Gastroesophageal sphincter (tissue), 4 donors: ENCODE data around the gene ACSS1. TPM values are rescaled to one million over a fixed set of nuclear protein-coding genes. Genes with fewer than 3 reads are reported as not detected.

Source experiments
- ATAC-seq: fragments of 150-250 bp; one replicate; pipeline ENCODE4 v1.9.1; 2016; ENCODE audit warnings: mild to moderate bottlenecking, moderate library complexity
- H3K27ac ChIP-seq, 4 donors: fragments of 200-600 bp; sonication (generic) in 3 of 4; 1 replicate in 3 of 4; 2 replicates in 1 of 4; pipeline ENCODE4 v1.5.1; 2016 to 2019
- H3K27me3 ChIP-seq: fragments of 200-600 bp; sonication (generic); one replicate; pipeline ENCODE4 v1.5.1; 2019
- H3K36me3 ChIP-seq, 2 donors: fragments of 200-600 bp; sonication (generic); one replicate each; pipeline ENCODE4 v1.5.1; 2019; ENCODE audit warnings: control low read depth in 1 of 2
- H3K4me1 ChIP-seq, 3 donors: fragments of 200-600 bp; sonication (generic); 1 replicate in 2 of 3; 2 replicates in 1 of 3; pipeline ENCODE4 v1.5.1; 2016 to 2019; ENCODE audit warnings: control low read depth in 2 of 3
- H3K4me3 ChIP-seq, 2 donors: fragments of 200-600 bp; sonication (generic); one replicate each; pipeline ENCODE4 v1.5.1; 2019; ENCODE audit warnings: mild to moderate bottlenecking in 1 of 2, moderate library complexity in 1 of 2
- H3K9me3 ChIP-seq, 3 donors: fragments of 200-600 bp; sonication (generic); one replicate each; pipeline ENCODE4 v1.5.1; 2017 to 2019; ENCODE audit warnings: control low read depth in 2 of 3
- EP300 ChIP-seq: sonication (generic); formaldehyde crosslinking; IDR thresholded peaks from one replicate; pipeline ENCODE4 v1.6.1; 2017; ENCODE audit warnings: antibody characterized with exemption, mild to moderate bottlenecking
- POLR2A ChIP-seq, 2 donors: fragments of 450-650 bp; IDR thresholded peaks; one replicate each; pipeline ENCODE4 v1.6.1; 2017; ENCODE audit warnings: antibody characterized with exemption in 2 of 2, mild to moderate bottlenecking in 2 of 2, moderate library complexity in 1 of 2
- POLR2AphosphoS5 ChIP-seq: sonication (generic); formaldehyde crosslinking; IDR thresholded peaks from one replicate; pipeline ENCODE4 v1.6.1; 2017; ENCODE audit warnings: antibody characterized with exemption
- WGBS, 2 donors: methylation state at CpG; one replicate each; pipeline ENCODE4 v1.1.5; 2018; ENCODE audit warnings: low coverage in 1 of 2; 5-methylcytosine and 5-hydroxymethylcytosine counted together
- total RNA-seq, 4 donors: library from RNA; depleted of rRNA; stranded (reverse); fragments of >200 nt; gene quantifications; one replicate each; pipeline ENCODE4 v1.1.0, GENCODE V29; 2016
- TF ChIP-seq, protein P1 (sequence below), 4 experiments: fragments of 200-600 bp in 2 of 4; fragments of 450-650 bp in 2 of 4; sonication (generic) in 1 of 4; IDR thresholded peaks; one replicate each; pipeline ENCODE4 v1.5.1; 2017 to 2019; ENCODE audit warnings: antibody characterized with exemption in 4 of 4, mild to moderate bottlenecking in 2 of 4, moderate library complexity in 2 of 4

Gene ACSS1
- total RNA-seq, 4 donors from 2014 or later, result 44.7 to 105 (median 61.6) TPM

DNA sequence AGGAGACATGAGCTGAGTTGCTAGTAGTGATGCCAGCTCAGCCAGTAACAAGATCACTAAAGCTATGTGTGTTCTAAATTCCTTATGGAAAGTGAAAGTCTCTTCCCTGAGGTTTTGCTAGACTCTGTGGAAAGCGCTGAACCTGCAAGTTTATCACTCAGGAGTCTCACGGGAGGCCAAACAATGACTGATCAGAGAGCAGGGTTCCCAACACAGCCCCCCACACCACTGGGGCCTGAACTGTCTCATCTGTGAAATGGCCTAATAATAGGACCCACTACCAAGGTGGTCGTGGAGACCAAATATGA lies 19.9 kb downstream of the ACSS1 start:
- no peak overlapping the region for H3K4me3 ChIP-seq
- WGBS, 2 donors, result 60 to 100% methylated on average over 1 of the region's 3 CpGs

DNA sequence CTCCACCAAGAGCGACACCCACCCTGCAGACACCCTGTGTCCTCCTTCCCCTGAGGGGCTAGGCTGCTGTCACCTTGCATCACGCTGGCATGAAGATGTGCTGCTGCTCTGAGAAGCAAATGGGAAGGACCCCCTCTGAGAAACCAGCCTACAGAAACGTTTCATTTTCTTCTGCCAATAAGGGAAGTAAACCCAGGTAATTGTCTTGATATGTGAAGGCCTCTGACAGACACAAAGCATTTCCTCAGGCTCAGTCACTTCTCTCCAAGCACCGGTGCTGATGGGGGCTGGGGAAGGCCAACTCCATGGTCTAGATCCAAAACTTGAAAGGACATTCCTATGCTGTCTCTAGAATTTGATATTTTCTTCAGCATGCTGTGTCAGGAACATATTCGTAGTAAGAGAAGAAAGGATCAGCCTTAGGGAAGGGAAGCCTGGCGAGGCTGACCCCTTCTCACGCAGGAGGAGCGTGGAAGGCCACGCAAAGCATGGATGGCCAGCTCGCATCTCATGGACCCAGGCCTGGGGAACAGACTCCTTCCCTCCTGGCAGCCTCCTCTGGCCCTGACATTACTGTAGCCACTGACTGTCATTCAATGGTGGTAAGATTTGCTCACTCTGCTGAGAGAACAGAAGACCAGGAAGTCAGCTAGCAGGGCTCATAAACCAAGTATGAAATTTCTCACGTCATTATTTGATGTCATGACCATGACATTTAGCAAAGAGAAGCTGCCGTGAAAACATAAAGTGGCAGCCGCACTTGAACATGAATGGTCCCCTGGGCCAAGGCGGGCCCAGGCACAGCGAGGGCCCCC lies 20.4 kb downstream of the ACSS1 start:
- 67 to 74% methylated on average over 10 to 12 of the region's 15 CpGs for WGBS, 2 donors
- Histone ChIP-seq H3K36me3 (no peaks in the 10 kb centered on the region), H3K4me3 (no peak overlapping the region), H3K9me3 (no peaks in the 10 kb centered on the region), H3K27ac (peak overlapping the region; percentile 26 to 92 (median 87)), H3K27me3 (no peaks in the 10 kb centered on the region), H3K4me1 (peaks cover 16 to 99% (median 94%) of the 10 kb centered on the region in 3 donors)
- no peak for ATAC-seq
- TF ChIP-seq POLR2A (IDR thresholded peaks at IDR 0.05) (no peak), EP300 (no peak), POLR2AphosphoS5 (no peak)
- TF ChIP-seq, protein P1, sequence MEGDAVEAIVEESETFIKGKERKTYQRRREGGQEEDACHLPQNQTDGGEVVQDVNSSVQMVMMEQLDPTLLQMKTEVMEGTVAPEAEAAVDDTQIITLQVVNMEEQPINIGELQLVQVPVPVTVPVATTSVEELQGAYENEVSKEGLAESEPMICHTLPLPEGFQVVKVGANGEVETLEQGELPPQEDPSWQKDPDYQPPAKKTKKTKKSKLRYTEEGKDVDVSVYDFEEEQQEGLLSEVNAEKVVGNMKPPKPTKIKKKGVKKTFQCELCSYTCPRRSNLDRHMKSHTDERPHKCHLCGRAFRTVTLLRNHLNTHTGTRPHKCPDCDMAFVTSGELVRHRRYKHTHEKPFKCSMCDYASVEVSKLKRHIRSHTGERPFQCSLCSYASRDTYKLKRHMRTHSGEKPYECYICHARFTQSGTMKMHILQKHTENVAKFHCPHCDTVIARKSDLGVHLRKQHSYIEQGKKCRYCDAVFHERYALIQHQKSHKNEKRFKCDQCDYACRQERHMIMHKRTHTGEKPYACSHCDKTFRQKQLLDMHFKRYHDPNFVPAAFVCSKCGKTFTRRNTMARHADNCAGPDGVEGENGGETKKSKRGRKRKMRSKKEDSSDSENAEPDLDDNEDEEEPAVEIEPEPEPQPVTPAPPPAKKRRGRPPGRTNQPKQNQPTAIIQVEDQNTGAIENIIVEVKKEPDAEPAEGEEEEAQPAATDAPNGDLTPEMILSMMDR (IDR thresholded peaks at IDR 0.05), result no peak

More for the DNA sequence above, 19.9 kb downstream of the ACSS1 start:
- TF ChIP-seq POLR2A (IDR thresholded peaks at IDR 0.05) (no peak), POLR2AphosphoS5 (no peak)
- no peaks in the 10 kb centered on the region for H3K36me3 ChIP-seq
- H3K4me1 ChIP-seq, result peaks cover 16 to 99% (median 94%) of the 10 kb centered on the region in 3 donors
- peak overlapping the region; percentile 26 to 92 (median 87) for H3K27ac ChIP-seq
- ATAC-seq, result no peak
- H3K27me3 ChIP-seq, result no peaks in the 10 kb centered on the region
- H3K9me3 ChIP-seq, result no peaks in the 10 kb centered on the region

DNA sequence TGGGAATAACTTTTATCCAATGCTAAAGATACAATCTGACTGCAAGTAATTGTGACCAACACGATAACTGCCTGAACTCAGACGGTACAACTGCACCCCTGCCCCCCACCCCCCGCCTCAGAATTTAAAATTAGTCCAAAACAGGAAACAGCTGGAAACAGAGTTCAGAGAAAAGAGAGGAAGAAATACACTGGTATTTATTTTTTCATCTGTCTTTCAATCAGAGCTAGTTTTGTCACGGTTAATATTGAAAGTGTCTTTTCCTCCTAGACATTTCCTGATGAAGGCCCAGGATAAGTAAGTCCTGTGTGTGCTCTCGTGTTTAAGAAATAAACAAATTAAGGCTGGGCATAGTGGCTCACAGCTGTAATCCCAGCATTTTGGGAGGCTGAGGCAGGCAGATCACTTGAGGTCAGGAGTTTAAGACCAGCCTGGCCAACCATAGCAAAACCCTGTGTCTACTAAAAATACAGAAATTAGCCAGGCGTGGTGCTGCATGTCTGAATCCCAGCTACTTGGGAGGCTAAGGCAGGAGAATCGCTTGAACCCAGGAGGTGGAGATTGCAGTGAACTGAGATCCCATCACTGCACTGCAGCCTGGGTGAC lies 21.5 kb downstream of the ACSS1 start:
- no peaks in the 10 kb centered on the region for H3K36me3 ChIP-seq
- no peak for ATAC-seq
- peaks cover 16 to 99% (median 91%) of the 10 kb centered on the region in 3 donors for H3K4me1 ChIP-seq
- H3K27me3 ChIP-seq, result no peaks in the 10 kb centered on the region
- peak overlapping the region in 3 of 4 donors; percentile 67 to 88 (median 86) for H3K27ac ChIP-seq
- 44 to 50% methylated on average over 2 to 6 of the region's 7 CpGs for WGBS, 2 donors
- TF ChIP-seq, protein P1 (IDR thresholded peaks at IDR 0.05), result no peak
- no peak for TF ChIP-seq POLR2AphosphoS5
- no peak for TF ChIP-seq POLR2A (IDR thresholded peaks at IDR 0.05)
- TF ChIP-seq EP300, result no peak
- H3K4me3 ChIP-seq, result no peak overlapping the region
- H3K9me3 ChIP-seq, result no peaks in the 10 kb centered on the region

DNA sequence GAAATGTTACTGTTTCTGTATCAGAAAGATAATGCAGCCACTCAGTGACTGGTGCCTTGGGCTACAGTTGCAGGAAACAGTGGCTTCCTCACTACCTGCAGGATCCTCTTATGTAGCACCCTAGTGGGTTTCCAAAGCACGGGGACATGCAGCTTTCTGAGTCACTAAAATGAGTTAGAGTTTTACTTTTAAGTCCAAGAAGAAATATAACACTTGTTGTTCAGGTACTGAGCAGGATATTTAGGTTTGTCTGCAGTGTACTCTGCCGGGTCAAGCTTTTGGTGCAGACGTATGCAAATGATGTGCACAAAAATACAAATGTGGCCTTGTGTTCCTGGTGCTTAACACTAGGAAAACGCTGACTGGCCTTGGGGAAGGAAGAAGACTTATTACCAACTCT lies 22.0 kb downstream of the ACSS1 start:
- H3K36me3 ChIP-seq, result no peaks in the 10 kb centered on the region
- no peak for ATAC-seq
- H3K4me3 ChIP-seq, result no peak overlapping the region
- no peaks in the 10 kb centered on the region for H3K27me3 ChIP-seq
- peaks cover 16 to 99% (median 86%) of the 10 kb centered on the region in 3 donors for H3K4me1 ChIP-seq
- no peaks in the 10 kb centered on the region for H3K9me3 ChIP-seq
- TF ChIP-seq POLR2AphosphoS5 (no peak), POLR2A (IDR thresholded peaks at IDR 0.05) (no peak), EP300 (no peak)
- TF ChIP-seq, protein P1 (IDR thresholded peaks at IDR 0.05), result no peak
- WGBS, 2 donors, result 25 to 75% methylated on average over 3 of the region's 4 CpGs
- peak overlapping the region in 3 of 4 donors; percentile 67 to 88 (median 86) for H3K27ac ChIP-seq

GRCh38 chr20:25033924-25034300 lies 24.0 kb downstream of the ACSS1 start:
- peak overlapping the region; percentile 40 to 88 (median 84) for H3K27ac ChIP-seq
- 0 to 14% methylated on average over 1 to 2 of the region's 3 CpGs for WGBS, 2 donors
- H3K4me1 ChIP-seq, result peaks cover 9 to 90% (median 66%) of the 10 kb centered on the region in 3 donors
- TF ChIP-seq POLR2AphosphoS5, result no peak
- no peak for TF ChIP-seq EP300
- TF ChIP-seq POLR2A (IDR thresholded peaks at IDR 0.05), result no peak
- TF ChIP-seq, protein P1 (IDR thresholded peaks at IDR 0.05), result no peak
- no peaks in the 10 kb centered on the region for H3K9me3 ChIP-seq
- ATAC-seq, result no peak
- H3K4me3 ChIP-seq, result no peak overlapping the region
- peaks cover 0 to 17% of the 10 kb centered on the region in 2 donors for H3K36me3 ChIP-seq
- H3K27me3 ChIP-seq, result no peaks in the 10 kb centered on the region
